ENCODE results near the gene CD300LG. TPM values are rescaled to one million over a fixed set of nuclear protein-coding genes. Genes with fewer than 3 reads are reported as not detected.

The CD300LG gene
- total RNA-seq, 1 donor from 2014 or later = 5.4 TPM

DNA sequence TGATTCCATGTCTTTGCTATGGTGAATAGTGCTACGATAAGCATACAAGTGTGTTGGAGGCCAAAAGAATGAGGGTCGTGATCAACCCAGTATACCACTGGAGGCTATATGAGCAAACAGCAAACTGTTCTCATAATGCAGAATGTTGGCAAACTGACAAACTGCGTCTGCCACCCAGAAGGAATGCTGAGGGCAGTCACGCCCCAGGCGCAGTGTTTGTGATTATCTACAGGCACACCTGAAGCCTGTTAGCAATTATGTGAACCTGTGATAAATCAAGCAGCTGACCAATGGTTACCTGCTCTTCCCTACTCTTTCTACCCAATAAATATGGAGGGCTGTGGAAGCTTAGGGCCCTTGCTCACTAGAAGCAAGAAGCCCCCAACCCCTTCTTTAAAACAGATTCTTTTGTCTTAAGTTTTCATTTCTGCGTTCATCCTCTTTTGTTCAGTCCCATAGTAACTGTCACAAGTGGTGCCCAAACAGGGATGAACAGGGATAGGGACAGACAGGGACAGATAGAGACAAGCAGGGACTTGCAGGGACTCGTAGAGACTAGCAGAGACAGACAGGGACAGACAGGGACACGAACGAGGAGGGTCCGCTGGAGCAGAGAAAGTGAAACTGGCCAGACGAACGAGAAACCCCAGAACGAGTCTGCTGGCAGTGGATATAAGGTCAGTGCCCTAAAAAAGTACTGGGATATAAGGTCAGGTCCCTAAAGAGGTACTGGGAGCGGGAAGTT is 25.1 kb downstream of the CD300LG start:
- TF ChIP-seq, protein P1, sequence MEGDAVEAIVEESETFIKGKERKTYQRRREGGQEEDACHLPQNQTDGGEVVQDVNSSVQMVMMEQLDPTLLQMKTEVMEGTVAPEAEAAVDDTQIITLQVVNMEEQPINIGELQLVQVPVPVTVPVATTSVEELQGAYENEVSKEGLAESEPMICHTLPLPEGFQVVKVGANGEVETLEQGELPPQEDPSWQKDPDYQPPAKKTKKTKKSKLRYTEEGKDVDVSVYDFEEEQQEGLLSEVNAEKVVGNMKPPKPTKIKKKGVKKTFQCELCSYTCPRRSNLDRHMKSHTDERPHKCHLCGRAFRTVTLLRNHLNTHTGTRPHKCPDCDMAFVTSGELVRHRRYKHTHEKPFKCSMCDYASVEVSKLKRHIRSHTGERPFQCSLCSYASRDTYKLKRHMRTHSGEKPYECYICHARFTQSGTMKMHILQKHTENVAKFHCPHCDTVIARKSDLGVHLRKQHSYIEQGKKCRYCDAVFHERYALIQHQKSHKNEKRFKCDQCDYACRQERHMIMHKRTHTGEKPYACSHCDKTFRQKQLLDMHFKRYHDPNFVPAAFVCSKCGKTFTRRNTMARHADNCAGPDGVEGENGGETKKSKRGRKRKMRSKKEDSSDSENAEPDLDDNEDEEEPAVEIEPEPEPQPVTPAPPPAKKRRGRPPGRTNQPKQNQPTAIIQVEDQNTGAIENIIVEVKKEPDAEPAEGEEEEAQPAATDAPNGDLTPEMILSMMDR (IDR thresholded peaks at IDR 0.05; ENCODE audit: unreplicated experiment) = no peak
- Mint-ChIP-seq H3K27me3 (ENCODE audit: unreplicated experiment) (peaks cover 3% of the 10 kb centered on the region), H3K9me3 (ENCODE audit: unreplicated experiment) (no peaks in the 10 kb centered on the region), H3K36me3 (ENCODE audit: low read depth, unreplicated experiment) (no peaks in the 10 kb centered on the region), H3K4me1 (ENCODE audit: unreplicated experiment) (no peaks in the 10 kb centered on the region), H3K27ac (ENCODE audit: unreplicated experiment) (no peak overlapping the region), H3K4me3 (ENCODE audit: unreplicated experiment) (no peak overlapping the region)
- no peak for DNase-seq (ENCODE audit: low spot score)

GRCh38 chr17:43873091-43873490 is 26.1 kb downstream of the CD300LG start:
- no peaks in the 10 kb centered on the region for H3K9me3 Mint-ChIP-seq (ENCODE audit: unreplicated experiment)
- no peak overlapping the region for H3K4me3 Mint-ChIP-seq (ENCODE audit: unreplicated experiment)
- H3K36me3 Mint-ChIP-seq (ENCODE audit: low read depth, unreplicated experiment) = no peaks in the 10 kb centered on the region
- TF ChIP-seq, protein P1 (IDR thresholded peaks at IDR 0.05; ENCODE audit: unreplicated experiment) = peak; percentile 18
- H3K27ac Mint-ChIP-seq (ENCODE audit: unreplicated experiment) = no peak overlapping the region
- no peak for DNase-seq (ENCODE audit: low spot score)
- no peaks in the 10 kb centered on the region for H3K4me1 Mint-ChIP-seq (ENCODE audit: unreplicated experiment)
- H3K27me3 Mint-ChIP-seq (ENCODE audit: unreplicated experiment) = peaks cover 3% of the 10 kb centered on the region

GRCh38 chr17:43873815-43874214 is 26.8 kb downstream of the CD300LG start:
- H3K36me3 Mint-ChIP-seq (ENCODE audit: low read depth, unreplicated experiment) = no peaks in the 10 kb centered on the region
- H3K9me3 Mint-ChIP-seq (ENCODE audit: unreplicated experiment) = no peaks in the 10 kb centered on the region
- peaks cover 2% of the 10 kb centered on the region for H3K4me1 Mint-ChIP-seq (ENCODE audit: unreplicated experiment)
- no peak overlapping the region for H3K4me3 Mint-ChIP-seq (ENCODE audit: unreplicated experiment)
- TF ChIP-seq, protein P1 (IDR thresholded peaks at IDR 0.05; ENCODE audit: unreplicated experiment) = no peak
- DNase-seq (ENCODE audit: low spot score) = no peak
- no peak overlapping the region for H3K27ac Mint-ChIP-seq (ENCODE audit: unreplicated experiment)
- peaks cover 3% of the 10 kb centered on the region for H3K27me3 Mint-ChIP-seq (ENCODE audit: unreplicated experiment)

GRCh38 chr17:43874293-43874692 is 27.3 kb downstream of the CD300LG start:
- no peak for DNase-seq (ENCODE audit: low spot score)
- peaks cover 3% of the 10 kb centered on the region for H3K27me3 Mint-ChIP-seq (ENCODE audit: unreplicated experiment)

More at GRCh38 chr17:43874293-43874692, 27.3 kb downstream of the CD300LG start:
- no peak overlapping the region for H3K27ac Mint-ChIP-seq (ENCODE audit: unreplicated experiment)
- peaks cover 4% of the 10 kb centered on the region for H3K4me1 Mint-ChIP-seq (ENCODE audit: unreplicated experiment)
- TF ChIP-seq, protein P1 (IDR thresholded peaks at IDR 0.05; ENCODE audit: unreplicated experiment) = no peak
- H3K36me3 Mint-ChIP-seq (ENCODE audit: low read depth, unreplicated experiment) = no peaks in the 10 kb centered on the region
- H3K9me3 Mint-ChIP-seq (ENCODE audit: unreplicated experiment) = no peaks in the 10 kb centered on the region
- no peak overlapping the region for H3K4me3 Mint-ChIP-seq (ENCODE audit: unreplicated experiment)

All from endothelial cell (in vitro differentiated cells).